GM23248 (cell line): ENCODE results near the gene KRT79.

Experiments used
- EZH2 ChIP-seq: fragments of 200-600 bp; sonication (generic); IDR thresholded peaks from 2 replicates; pipeline ENCODE4 v1.6.1; 2018; ENCODE audit warnings: antibody characterized with exemption, mild to moderate bottlenecking; ENCODE audit not compliant: insufficient read depth, poor library complexity, severe bottlenecking
- EZH2phosphoT487 ChIP-seq: fragments of 200-600 bp; sonication (generic); IDR thresholded peaks from 2 replicates; pipeline ENCODE4 v1.6.1; 2018; ENCODE audit warnings: antibody characterized with exemption, moderate library complexity, mild to moderate bottlenecking, low read depth; ENCODE audit not compliant: insufficient read depth

- TF ChIP-seq EZH2 (no peak), EZH2phosphoT487 (no peak)
Measured at GRCh38 chr12:52812073-52812400, 22.1 kb downstream of the KRT79 start.
